Stimulated activated CD8-positive, alpha-beta memory T cell treated with anti-CD3 and anti-CD28 coated beads, Interleukin-4, amount 100 ng/mL, for 1 hour (primary cell): Measurements from ENCODE around the gene RGS3.

Experiments
- DNase-seq, 2 donors: peaks; one replicate each; pipeline ENCODE4 v3.0.0-alpha.2; 2020; ENCODE audit warnings: low read depth in 2 of 2, low spot score in 1 of 2

RGS3 gene

DNA sequence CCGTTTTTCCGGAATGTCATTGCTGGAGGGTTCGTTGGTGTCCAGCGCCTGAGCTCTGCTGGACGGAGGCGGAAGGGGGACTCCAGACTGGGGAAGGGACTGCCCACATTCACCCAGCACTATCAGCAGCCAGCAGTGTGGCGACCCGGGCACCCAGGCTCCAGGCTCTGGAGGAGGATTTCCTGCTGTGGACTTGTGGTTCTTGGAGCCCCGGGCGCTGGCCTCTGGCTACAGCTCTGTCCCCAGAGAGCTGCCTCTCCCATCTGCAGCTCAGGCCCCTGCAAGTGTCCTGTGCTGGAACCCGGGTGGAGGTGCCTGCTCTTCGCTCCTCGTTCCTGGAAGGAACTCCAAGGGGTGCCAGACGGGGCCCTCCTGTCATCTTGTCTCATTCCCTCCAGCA, 152.6 kb downstream of the RGS3 start:
- DNase-seq: no peak

DNA sequence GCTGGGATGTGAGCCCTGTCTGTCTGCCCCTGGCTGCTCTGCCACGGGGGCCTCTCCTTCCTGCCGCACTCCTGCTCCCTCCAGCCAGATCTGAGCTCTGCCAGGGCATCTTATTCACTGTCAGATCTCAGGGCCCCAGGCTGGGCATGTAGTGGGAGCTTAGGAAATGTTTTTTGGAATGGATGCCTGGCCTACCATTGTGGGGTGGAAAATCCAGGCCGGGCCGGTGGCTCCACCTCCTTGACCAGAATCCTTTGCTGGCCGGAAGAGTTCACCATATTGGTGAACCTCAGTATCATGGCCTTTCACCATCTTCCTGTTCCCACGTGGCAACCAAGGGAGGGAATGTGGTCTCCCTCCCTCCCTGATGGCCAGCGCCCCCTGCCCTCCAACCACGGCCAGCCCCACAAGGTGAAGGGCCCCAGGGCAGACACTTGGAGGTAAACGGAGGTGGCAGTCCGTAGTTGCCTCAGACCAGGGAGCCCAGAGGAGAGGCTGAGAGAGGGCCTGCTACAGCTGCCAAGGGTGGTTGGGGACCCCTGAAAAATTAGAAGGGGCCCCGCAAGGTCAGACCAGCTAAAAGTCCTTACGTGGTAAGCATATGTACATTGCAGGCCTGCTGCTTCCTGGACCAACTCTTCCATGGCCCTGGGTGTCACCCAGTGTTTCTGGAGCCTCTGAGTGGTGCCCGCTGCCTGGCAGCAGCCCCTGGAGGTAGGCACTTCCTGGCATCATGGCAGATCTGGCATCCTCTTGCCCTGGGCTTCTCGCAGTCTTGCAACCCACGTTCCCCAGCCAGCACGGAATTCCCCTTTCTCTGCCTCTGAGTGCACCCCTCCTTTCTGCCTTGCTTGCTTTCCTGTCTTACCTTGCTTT, 153.3 kb downstream of the RGS3 start:
- DNase-seq: no peak

DNA sequence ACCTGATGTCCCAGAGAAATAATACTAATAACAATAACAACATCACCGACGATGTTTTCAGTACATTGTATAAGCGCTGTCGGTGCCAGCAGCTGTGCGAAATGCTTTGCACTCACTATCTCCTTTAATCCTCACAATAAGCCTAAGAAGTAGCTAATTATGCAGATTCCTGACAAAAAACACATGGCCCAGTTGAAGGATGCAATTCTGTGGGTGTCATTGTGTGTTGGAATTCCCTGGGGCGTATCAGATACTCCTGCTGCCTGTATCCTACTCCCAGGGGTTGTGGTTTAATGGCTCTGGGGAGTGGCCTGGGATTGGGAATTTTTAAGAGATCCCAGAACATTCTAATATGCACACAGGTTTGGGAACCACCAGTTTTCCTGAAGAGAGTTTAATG, 154.0 kb downstream of the RGS3 start:
- DNase-seq: no peak

DNA sequence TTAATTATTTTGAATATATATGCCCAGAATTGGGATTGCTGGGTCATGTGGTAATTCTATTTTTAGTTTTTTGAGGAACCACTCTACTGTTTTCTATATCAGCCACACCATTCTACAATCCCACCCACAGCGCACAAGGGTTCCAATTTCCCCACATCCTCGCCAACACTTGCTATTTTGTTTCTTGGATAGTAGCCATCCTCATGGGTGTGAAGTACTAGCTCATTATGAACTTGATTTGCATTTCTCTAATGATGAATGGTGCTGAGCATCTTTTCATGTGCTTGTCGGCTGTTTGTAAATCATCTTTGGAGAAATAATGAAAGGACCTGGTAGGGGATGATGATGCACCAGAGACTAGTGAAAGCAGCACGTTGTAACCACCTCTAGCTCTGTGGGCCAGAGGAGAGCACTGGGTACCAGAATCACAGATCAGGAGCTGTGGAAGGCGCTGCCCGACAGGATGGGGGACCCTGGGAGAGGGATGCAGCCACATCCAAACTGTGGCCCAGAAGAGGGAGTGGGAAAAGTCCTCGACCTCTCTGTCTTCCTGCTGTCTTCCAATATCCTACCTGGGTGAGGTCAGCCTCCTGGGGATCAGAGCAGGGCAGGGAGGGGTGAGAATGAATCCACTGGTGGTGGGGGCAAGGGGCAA, 155.4 kb downstream of the RGS3 start:
- no peak for DNase-seq

DNA sequence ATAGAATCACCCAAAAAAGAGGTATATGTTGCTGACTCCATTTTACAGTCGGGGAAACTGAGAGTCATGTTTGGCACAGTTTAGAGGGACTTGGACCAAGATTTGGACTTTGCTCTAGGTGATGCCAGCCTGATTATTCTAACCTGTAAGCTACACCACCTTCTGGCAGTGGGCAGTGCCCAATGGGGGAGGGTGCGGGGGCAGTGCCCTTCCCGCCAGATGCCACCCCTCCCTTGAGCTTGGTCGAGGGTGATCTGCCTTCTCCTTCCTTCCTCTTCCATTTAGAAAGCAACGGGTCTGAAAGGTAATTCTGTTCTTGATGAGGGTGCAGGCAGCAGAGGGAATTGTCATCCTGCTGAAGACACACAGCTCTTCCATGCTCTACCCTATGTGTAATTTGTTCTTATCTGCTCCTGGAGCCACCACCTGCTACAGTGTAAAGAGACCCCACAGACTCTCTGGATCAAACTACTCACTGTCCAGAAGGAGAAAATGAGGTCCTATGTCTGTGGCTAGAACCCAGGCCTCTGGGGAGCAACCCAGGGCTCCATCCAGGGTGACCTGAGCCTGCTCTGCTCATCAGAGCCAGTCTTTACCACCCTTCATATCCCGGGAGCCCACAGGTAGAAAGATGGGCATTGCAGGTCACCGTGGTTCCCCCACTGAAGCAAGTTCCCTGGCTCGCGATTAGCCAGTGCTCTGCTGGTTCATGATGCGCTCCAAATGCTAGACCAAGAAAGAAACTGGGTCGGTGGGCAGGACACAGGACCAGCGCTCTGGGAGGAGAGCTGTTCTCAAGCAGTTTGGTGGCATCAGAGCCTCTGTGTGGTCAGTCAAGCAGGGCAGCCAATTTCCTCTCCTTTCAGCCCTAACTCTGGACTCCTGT, 156.2 kb downstream of the RGS3 start:
- DNase-seq: no peak

DNA sequence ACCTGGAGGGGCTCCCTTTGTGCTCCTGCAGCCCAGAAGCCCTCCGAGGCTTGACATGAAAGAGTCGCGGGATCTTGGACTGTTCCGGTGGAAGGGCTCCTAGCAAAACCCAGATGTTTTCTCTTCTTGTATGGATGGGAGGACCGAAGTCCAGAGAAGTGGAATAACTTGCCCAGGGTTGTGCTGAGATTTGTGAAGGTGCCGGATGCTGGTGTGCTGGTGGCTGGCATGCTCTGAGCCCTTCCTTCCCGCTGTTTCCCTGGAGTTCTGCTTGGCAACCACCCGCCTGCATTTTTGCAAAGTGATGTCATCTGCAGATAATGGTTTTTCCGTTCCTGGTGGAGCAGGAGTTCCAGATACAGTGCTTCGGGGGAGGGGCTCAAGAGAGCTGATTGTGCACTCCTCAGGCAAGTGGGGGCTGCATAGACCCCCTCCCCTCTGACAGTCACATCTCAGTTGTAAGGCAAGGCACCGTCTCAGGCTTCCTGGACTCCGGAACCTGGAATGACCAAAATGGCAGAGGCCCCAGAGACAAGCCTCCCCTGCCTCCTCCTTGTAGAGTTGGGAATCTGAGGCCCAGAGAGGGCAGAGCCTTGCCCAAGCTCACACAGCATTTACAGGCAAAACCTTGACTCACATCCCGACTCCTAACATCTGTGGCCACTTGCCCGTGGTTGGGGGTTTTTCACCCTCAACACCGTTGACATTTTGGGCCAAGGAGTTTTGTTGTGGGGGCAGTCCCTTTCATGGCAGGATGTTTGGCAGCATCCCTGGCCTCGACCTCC, 157.0 kb downstream of the RGS3 start:
- DNase-seq: no peak

DNA sequence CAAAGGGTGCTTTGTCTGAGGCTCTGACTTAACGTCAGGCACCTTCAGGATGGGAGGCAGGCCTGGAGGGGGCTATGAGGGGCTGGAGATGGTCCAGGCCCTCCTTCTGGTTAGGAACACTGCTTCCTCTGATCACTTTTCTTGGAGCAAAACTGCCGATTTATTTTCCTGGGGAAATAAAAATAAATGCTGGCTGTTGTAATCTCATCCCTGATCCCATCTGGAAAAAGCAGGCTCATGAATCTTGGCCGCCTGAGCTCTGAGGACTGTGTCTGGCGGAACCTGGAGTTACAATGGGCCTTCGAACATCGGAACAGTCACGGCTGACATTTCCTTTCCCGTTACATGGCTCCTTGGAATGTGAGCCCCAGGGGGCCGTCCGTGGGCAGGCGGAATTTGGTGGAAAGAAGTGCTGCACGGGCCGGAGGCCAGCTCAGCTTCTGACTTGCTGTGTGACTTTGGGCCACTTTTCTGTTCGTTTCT, 157.8 kb downstream of the RGS3 start:
- DNase-seq: no peak

DNA sequence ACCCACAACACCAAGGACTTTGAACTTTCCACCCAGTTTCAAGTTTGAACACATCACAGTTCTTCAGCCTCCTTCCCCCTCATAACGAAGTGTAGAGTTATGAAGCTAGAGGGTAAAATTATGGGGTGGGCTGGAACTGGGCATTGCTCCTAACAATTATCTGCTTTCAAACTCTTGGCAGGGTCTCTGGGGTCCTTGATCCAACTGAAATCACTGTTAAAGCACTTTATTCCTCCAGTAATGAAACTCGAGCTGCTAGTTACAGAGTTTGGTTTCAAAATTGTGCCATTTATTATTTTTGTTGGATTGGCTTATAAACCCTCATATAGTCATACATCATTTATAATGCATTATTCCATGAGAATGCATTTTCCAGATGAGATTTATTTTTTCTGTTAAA, 158.5 kb downstream of the RGS3 start:
- DNase-seq: no peak

DNA sequence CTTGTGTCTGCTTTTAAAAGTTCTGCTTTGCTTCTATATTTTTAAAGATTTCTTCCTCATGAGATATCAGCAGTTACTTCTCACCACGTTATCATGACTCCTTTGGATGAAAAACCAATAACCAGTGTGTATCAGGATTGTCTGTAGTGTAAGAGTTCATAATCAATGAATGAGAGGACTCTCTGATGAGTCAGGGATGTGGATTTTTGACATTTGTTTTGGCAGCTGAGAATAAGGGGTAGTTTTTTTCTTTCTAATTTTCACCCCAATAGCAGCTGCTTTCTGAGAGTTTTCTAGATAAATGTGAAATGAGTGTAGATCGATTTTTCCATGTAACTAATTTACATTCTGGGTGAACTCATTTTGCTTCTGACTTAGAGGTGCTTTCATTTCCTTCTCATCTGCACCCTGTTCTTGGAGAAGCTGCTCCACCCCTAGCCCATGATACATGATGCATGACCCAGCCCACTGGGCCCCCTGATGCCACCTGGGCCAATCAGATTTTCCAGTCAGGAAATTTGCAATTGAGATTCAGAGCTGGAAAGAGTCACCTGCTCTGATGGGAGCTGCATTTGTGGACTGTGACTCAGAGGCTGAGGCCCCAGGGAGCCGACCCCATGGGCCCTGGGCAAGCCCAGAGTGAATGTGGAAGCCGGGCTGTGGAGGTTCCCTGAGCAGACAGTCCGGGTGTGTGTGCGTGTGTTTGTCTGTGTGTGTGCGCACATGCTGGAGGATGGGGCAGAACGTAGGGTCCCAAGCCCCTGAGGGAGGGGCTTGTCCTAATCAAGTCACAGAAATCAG, 159.3 kb downstream of the RGS3 start:
- DNase-seq: no peak

DNA sequence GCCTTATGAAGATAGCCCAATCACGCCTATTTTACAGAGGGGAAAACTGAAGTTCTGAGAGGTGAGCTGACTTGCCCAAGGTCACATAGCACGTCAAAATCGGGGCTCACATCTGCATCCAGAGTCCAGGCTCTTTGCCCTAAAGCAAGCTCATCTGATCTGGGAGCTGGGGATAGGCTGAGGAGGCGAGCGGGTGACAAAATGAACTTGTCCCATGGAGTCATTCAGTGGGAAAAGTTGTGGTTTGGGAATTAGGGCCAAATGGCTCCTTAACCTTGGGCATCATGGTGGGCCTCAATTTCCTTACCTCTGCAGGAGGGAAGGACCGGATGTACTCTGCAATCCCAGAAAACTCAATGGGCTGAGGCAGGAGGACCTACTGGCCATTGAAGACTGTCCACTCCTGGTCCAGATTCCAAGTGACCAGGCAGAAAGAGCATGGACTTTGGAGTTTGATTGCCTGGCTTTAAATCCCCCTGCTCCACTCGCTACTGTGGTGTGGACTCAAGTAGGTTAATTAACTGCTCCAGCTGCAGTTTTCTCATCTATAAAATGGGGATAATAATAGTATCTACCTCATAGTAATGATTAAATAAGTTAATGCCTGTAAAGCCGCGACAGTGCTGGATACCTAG, 160.4 kb downstream of the RGS3 start:
- no peak for DNase-seq

DNA sequence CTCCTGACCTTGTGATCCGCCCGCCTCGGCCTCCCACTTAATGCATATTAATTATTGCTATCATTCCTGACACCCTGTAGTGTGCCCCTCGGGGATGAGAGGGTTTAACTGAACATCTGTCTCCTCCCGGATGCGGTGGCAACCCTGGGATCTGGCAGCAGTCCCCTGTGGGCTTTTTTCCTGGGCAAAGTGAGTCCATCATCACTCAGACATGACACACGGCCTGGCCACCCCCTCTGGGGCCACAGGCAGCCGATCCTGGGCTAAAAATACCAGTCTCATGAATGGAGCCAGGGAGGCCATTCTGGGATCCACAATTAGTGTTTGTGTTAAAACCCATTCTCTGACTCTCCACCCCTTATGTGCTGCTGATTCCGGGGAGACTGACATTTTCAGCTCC, 161.2 kb downstream of the RGS3 start:
- no peak for DNase-seq

DNA sequence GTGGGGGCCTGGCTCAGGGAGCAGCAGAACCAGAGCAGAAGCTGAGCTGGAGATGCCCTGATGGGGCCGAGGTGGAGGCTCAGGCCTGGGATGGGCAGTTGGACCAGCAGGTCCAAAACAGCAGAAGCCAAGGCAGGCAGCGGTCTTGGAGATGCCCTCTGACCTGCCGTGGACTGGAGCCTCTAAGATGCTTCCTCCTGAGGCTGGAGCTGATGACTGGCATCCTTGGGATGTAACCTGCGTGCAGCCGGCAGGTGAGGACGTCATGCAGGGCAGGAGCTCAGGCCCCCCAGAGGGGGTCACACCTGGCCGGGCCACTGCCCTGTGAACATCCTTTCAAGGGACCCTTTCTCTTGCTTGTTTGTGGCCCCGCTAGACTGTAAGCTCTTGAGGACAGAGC, 162.0 kb downstream of the RGS3 start:
- DNase-seq: no peak

DNA sequence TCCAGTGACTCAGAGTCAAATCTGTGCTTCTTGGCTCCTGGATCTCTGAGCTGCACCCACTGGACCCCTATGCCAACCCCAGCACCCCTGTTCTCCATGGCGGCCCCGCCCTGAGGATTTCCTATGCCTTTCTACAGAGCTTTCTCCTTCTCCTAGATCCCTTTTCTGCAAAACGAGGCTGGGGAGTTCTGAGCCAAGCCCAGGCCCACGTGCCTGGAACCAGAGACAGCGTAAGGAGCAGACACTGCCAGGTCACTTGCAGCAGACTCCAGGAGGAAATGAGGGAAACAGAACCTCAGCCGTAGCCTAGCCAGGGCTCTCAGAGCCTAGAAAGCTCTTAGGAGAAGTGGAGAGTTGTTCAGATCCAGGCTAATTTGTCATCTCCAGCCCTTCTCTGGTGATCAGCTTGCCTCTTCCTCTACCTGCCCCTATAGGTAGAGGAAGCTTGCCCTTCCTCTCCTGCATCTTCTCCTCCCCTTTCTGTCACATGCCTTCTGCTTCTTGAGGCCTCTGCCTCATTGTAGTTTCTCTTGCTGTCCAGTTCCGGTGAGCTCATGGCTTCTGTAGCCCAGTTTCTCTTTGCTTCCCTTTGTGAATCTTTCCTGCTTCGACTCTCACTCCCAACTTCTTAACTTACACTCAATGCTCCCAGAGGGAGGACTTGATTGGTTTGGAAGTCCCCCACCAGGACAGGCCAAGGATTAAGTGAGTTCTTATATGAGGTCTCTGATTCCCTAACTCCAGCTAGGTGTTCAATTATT, 163.4 kb downstream of the RGS3 start:
- no peak for DNase-seq

DNA sequence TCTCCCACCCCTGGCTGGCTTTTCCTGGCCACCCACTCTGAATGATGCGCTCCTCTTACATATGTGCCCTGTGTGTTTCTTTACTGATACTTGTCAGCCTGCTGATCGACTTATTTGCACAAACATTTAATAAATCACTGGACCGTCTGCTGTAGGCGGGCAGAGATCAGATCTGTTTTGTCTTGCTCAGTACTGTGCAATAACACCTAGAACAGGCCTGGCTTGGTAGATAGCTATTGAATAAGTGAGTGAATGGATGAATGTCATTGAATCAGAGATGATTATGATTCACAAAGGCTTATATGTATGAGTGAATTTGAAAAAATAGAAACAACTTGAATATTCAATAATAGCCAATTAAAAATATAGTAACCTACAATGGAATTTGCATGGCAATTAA, 165.1 kb downstream of the RGS3 start:
- no peak for DNase-seq

DNA sequence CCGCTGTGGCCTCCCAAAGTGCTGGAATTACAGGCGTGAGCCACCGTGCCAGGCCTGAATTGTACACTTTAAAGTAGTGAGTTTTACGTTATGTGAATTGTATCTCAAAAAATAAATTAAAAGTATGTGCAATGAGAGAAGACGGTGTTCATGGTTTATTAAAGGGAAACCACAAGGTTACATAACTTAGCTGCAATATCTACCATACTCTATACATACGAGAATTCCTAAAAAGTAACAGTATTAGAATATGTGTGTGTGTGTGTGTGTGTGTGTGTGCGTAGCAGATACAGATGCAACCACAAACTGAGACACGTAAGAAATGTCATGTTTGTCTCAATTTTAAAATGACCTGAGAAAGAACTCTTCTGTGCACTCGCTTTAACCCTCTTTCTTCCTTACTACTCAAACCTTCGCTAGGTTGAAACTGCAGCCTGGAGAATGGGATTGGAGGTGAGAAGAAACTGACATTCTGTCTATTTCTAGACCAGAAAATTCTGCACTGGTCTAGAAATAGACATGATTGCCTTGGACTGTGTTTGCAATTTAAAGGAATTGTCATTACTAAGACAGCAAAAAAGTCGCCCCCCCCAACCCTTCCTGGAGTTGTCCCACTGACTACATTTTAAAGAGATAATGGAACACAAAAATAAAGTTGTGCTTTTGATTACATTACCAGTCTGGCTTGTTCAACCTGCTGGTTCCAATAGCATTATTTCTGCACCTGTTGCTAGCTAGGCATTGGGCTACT, 167.0 kb downstream of the RGS3 start:
- DNase-seq: no peak

DNA sequence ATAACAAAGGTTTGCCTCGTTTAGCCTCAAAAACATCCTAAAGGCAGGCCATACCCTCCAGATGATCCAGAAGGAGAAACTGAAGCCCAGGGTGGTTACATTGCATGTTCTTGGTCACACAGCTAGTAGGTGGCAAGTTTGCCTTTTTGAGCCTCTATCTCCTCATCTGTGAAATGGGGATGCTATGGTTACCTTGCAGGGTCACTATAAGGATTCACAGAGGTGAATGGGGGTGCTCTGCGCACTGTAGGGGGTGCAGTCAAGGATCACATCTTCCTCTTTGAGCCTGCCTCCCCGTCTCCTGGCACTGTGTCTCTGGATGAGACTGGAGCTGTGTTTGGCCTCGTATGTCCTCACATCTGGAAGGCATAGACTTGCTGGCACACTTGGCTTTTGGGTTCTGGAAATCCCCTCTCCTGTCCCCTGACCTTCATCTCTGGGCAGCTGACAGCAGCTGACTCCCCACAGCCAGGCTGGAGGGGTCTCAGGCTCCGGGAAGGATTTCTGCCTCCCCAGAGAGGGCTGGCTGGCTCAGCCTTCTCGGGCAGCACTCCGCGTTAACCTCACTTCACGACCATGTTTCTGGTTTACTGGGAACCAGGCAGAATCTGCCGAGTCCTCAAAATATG, 167.7 kb downstream of the RGS3 start:
- no peak for DNase-seq

DNA sequence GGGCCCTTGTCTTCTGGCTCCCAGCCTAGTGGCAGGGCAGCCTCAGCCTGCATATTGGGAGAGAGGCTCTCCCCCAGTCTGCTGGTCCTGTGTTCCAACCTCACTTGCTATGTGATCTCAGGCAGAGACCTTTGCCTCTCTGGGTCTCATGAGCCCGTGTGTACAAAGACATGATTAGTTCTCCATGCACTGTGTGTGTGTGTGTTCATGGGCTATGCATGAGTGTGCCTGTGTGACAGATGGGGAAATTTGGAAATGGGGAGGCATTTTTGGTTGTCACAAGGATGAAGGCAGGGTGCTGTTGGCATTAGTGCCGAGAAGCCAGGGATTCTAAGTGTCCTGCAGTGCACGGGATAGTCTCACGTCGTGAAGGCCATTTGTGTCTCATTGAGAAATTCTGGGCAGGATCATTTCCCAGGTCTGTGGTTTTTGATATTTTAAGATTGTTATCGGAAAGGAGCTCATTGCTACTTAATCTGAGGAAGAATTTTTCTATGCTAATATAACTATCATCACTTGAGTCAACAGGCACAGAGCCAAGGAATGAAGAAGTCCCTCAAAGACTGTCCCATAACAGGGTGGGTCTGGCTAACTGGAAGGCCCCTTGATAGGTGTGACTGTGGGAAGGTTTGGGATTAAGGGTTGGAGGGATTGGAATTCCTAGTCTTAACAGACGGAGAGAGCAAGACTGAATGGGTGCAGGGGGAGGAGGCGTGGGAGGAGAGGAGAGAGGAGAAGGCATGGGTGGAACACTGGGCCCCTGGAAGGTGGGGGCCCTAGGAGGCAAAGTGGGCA, 168.5 kb downstream of the RGS3 start:
- no peak for DNase-seq
